Panc1 (cell line): ENCODE results near the gene PRIMPOL. TPM values are rescaled to one million over a fixed set of nuclear protein-coding genes. Genes with fewer than 3 reads are reported as not detected.

ENCODE experiments used
- ATAC-seq: fragments of 200-7000 bp; cut with Tn5 transposase; 2 replicates; pipeline ENCODE4 v1.9.1; 2020; ENCODE audit warnings: mild to moderate bottlenecking, moderate library complexity
- BruUV-seq: library from RNA; stranded (reverse); fragments of 400-500 nt; replicated peaks from 2 replicates; lab custom pipeline; 2021; lab: Mats Ljungman, UMichigan
- CTCF ChIA-PET: fragments of 300-600 bp; sonication (Branson Sonifier 250); formaldehyde crosslinking; loops from one replicate; lab custom pipeline; 2022; ENCODE audit warnings: antibody characterized with exemption; lab: Charles Lee
- POLR2A ChIA-PET: fragments of 300-600 bp; sonication (Branson Sonifier 250); formaldehyde crosslinking; loops from one replicate; lab custom pipeline; 2022; ENCODE audit warnings: antibody characterized with exemption; lab: Charles Lee
- DNase-seq: peaks from one replicate; pipeline ENCODE4 v3.0.0-alpha.2; 2010; ENCODE audit warnings: low read depth, low spot score
- H3K27ac ChIP-seq: 2 replicates; pipeline ENCODE4 v1.5.1; 2011; ENCODE audit warnings: mild to moderate bottlenecking, low read length, inconsistent platforms
- H3K27me3 ChIP-seq: fragments of 200-500 bp; sonication (Bioruptor generic); 2 replicates; pipeline ENCODE4 v1.6.0; 2014; ENCODE audit warnings: low read length, inconsistent platforms; ENCODE audit not compliant: control insufficient read depth, insufficient read depth
- H3K36me3 ChIP-seq: fragments of 200-500 bp; sonication (Bioruptor generic); 2 replicates; pipeline ENCODE4 v1.5.1; 2014; ENCODE audit warnings: inconsistent platforms, mild to moderate bottlenecking, low read length, moderate library complexity; ENCODE audit not compliant: control insufficient read depth, insufficient read depth
- H3K4me1 ChIP-seq: 2 replicates; pipeline ENCODE4 v1.5.1; 2011; ENCODE audit warnings: inconsistent platforms, mild to moderate bottlenecking, low read length, moderate library complexity; ENCODE audit not compliant: control insufficient read depth, insufficient read depth
- H3K4me3 ChIP-seq, 2 experiments: 2 replicates each; pipeline ENCODE4 v1.5.1; 2011 to 2012; ENCODE audit warnings: low read depth in 2 of 2, low read length in 2 of 2, mild to moderate bottlenecking in 2 of 2, inconsistent platforms in 1 of 2, moderate library complexity in 1 of 2
- H3K9me3 ChIP-seq: fragments of 200-500 bp; sonication (Bioruptor generic); 2 replicates; pipeline ENCODE4 v1.5.1; 2014; ENCODE audit warnings: low read depth, mild to moderate bottlenecking, inconsistent platforms, low read length, moderate library complexity; ENCODE audit not compliant: control insufficient read depth, insufficient read depth
- POLR2AphosphoS5 ChIP-seq: IDR thresholded peaks from 2 replicates; pipeline ENCODE4 v1.6.1; 2012; ENCODE audit warnings: mild to moderate bottlenecking, low read depth, low read length, moderate library complexity
- SIN3A ChIP-seq: IDR thresholded peaks from 2 replicates; pipeline ENCODE4 v1.6.1; 2012; ENCODE audit warnings: low read depth, mild to moderate bottlenecking, low read length, moderate library complexity, borderline replicate concordance; ENCODE audit not compliant: insufficient read depth
- TCF7L2 ChIP-seq: IDR thresholded peaks from 2 replicates; pipeline ENCODE4 v1.6.1; 2011; ENCODE audit warnings: mild to moderate bottlenecking, low read depth, low read length, inconsistent platforms
- in situ Hi-C: cut with HindIII; loops from 2 replicates; pipeline ENCODE4 v1.10.0; 2016; ENCODE audit warnings: low sequenced_read_pairs, low pct_unique_long_range_greater_than_20kb
- intact Hi-C: fragments of 100-400 bp; cut with micrococcal nuclease; formaldehyde crosslinking; loops from one replicate; pipeline ENCODE4 v1.10.0; 2022; ENCODE audit not compliant: unreplicated experiment
- total RNA-seq: library from RNA; stranded (reverse); gene quantifications from one replicate; pipeline ENCODE4 v1.2.1, GENCODE V29; 2021; ENCODE audit not compliant: unreplicated experiment
- TF ChIP-seq, protein P1 (sequence below): fragments of 450-650 bp; IDR thresholded peaks from 2 replicates; pipeline ENCODE4 v1.5.1; 2017; ENCODE audit warnings: mild to moderate bottlenecking
- TF ChIP-seq, protein P2 (sequence below), 2 experiments: IDR thresholded peaks; 2 replicates each; pipeline ENCODE4 v1.6.1; 2011 to 2012; ENCODE audit warnings: low read depth in 2 of 2, control low read depth in 1 of 2, low read length in 1 of 2, mild to moderate bottlenecking in 1 of 2, moderate library complexity in 1 of 2; ENCODE audit not compliant: insufficient read depth in 1 of 2

PRIMPOL gene
- total RNA-seq, 1 experiment from 2014 or later = 11.7 TPM

DNA sequence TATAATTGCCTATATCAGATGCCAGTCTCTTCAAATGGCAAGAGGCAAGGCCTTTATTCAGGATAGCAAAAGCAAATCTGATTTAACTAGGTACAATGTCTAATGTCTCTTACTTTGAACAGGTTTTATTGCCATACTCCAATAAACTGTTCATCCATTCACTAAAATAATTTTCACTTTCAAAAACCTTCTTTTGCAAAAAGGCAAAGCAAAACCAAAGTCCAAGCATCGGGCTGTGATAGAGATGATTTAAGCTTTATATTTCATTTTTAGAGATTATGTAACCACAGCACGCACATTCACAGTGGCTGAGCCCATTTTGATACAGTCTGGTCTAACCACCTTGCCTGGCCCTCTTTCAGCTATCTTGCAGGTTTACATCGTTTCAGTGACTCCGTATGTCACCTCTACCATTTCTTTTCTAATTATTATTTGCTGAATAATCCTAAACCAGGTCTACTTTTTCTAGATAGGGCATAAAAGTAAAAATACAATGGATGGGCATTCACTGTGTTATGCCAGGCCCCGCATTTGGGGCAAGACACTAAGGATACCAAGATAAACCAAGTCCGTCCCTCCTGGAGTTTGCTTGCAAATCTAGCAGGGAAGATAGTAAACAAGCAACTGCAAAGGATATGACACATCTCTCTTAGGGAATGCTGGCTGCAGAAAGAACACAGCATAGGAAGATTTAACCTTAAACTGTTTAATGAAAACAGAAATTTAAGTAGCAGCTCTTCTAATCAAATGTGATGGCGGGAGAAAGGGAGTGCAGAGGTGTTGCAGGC, 2.1 kb upstream of the PRIMPOL start:
- no peak for ATAC-seq
- H3K4me1 ChIP-seq = peaks cover 12% of the 10 kb centered on the region
- in situ Hi-C loops = no loop called here

DNA sequence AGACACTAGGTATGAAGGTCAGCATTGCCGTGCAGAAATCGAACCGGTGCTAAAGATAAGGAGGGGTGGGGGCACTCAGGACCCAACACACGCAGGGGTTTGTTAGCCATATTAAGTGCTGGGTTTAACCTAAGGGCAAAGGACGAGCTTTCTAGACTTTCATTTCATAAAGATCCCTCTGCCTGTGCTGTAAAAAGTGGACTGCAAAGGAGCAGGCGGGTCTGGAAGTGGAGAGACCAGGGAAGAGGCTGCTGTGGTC, 1.6 kb upstream of the PRIMPOL start:
- TF ChIP-seq, protein P1, sequence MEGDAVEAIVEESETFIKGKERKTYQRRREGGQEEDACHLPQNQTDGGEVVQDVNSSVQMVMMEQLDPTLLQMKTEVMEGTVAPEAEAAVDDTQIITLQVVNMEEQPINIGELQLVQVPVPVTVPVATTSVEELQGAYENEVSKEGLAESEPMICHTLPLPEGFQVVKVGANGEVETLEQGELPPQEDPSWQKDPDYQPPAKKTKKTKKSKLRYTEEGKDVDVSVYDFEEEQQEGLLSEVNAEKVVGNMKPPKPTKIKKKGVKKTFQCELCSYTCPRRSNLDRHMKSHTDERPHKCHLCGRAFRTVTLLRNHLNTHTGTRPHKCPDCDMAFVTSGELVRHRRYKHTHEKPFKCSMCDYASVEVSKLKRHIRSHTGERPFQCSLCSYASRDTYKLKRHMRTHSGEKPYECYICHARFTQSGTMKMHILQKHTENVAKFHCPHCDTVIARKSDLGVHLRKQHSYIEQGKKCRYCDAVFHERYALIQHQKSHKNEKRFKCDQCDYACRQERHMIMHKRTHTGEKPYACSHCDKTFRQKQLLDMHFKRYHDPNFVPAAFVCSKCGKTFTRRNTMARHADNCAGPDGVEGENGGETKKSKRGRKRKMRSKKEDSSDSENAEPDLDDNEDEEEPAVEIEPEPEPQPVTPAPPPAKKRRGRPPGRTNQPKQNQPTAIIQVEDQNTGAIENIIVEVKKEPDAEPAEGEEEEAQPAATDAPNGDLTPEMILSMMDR = no peak
- TF ChIP-seq TCF7L2 = no peak
- TF ChIP-seq, protein P2, sequence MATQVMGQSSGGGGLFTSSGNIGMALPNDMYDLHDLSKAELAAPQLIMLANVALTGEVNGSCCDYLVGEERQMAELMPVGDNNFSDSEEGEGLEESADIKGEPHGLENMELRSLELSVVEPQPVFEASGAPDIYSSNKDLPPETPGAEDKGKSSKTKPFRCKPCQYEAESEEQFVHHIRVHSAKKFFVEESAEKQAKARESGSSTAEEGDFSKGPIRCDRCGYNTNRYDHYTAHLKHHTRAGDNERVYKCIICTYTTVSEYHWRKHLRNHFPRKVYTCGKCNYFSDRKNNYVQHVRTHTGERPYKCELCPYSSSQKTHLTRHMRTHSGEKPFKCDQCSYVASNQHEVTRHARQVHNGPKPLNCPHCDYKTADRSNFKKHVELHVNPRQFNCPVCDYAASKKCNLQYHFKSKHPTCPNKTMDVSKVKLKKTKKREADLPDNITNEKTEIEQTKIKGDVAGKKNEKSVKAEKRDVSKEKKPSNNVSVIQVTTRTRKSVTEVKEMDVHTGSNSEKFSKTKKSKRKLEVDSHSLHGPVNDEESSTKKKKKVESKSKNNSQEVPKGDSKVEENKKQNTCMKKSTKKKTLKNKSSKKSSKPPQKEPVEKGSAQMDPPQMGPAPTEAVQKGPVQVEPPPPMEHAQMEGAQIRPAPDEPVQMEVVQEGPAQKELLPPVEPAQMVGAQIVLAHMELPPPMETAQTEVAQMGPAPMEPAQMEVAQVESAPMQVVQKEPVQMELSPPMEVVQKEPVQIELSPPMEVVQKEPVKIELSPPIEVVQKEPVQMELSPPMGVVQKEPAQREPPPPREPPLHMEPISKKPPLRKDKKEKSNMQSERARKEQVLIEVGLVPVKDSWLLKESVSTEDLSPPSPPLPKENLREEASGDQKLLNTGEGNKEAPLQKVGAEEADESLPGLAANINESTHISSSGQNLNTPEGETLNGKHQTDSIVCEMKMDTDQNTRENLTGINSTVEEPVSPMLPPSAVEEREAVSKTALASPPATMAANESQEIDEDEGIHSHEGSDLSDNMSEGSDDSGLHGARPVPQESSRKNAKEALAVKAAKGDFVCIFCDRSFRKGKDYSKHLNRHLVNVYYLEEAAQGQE (IDR thresholded peaks at IDR 0.05; ENCODE audit: insufficient read depth in 1 of 2, low read depth in 2 of 2, low read length in 1 of 2) = no peak
- no peak for TF ChIP-seq SIN3A
- TF ChIP-seq POLR2AphosphoS5 = no peak
- ChIA-PET CTCF (no interaction called here), POLR2A (no interaction called here)

More for the DNA sequence above, 2.1 kb upstream of the PRIMPOL start:
- H3K27ac ChIP-seq = peak overlapping the region; percentile 77
- ChIA-PET CTCF (no interaction called here), POLR2A (no interaction called here)
- BruUV-seq = no TSS peak
- H3K36me3 ChIP-seq = no peaks in the 10 kb centered on the region; the same call in 1 of the 2 replicates
- H3K27me3 ChIP-seq = no peaks in the 10 kb centered on the region
- intact Hi-C loops = no loop called here
- no peak for DNase-seq
- peak overlapping the region; percentile 69 to 71 for H3K4me3 ChIP-seq
- no peaks in the 10 kb centered on the region for H3K9me3 ChIP-seq
- TF ChIP-seq TCF7L2 (no peak), POLR2AphosphoS5 (no peak), SIN3A (no peak)
- TF ChIP-seq, protein P1 = no peak
- TF ChIP-seq, protein P2 (IDR thresholded peaks at IDR 0.05; ENCODE audit: insufficient read depth in 1 of 2, low read depth in 2 of 2, low read length in 1 of 2) = no peak

More for the DNA sequence above, 1.6 kb upstream of the PRIMPOL start:
- Histone ChIP-seq H3K4me3 (peak overlapping the region; percentile 69 to 71), H3K27ac (peak overlapping the region; percentile 77), H3K4me1 (peaks cover 12% of the 10 kb centered on the region), H3K27me3 (no peaks in the 10 kb centered on the region), H3K36me3 (no peaks in the 10 kb centered on the region; the same call in 1 of the 2 replicates), H3K9me3 (no peaks in the 10 kb centered on the region)
- intact Hi-C loops (no loop called here), in situ Hi-C loops (no loop called here)
- ATAC-seq = no peak
- BruUV-seq = no TSS peak
- no peak for DNase-seq
